Upper lobe of left lung (tissue), 4 donors: Measurements from ENCODE around the gene AP1G1.

Experiments used
- EP300 ChIP-seq, 4 donors: sonication (generic); formaldehyde crosslinking; IDR thresholded peaks; one replicate each; pipeline ENCODE4 v1.5.1; 2017; ENCODE audit warnings: antibody characterized with exemption in 4 of 4, control low read depth in 2 of 4
- POLR2A ChIP-seq, 4 donors: fragments of 450-650 bp; IDR thresholded peaks; one replicate each; pipeline ENCODE4 v1.5.1; 2016 to 2017; ENCODE audit warnings: antibody characterized with exemption in 4 of 4, mild to moderate bottlenecking in 2 of 4
- POLR2AphosphoS5 ChIP-seq, 2 donors: sonication (generic); formaldehyde crosslinking; IDR thresholded peaks; one replicate each; pipeline ENCODE4 v1.5.1; 2017; ENCODE audit warnings: antibody characterized with exemption in 2 of 2
- TF ChIP-seq, protein P1 (sequence below), 6 experiments: fragments of 450-650 bp in 4 of 6; fragments of 200-600 bp in 2 of 6; sonication (generic) in 2 of 6; IDR thresholded peaks; one replicate each; pipeline ENCODE4 v1.5.1; 2016 to 2019; ENCODE audit warnings: antibody characterized with exemption in 6 of 6

DNA sequence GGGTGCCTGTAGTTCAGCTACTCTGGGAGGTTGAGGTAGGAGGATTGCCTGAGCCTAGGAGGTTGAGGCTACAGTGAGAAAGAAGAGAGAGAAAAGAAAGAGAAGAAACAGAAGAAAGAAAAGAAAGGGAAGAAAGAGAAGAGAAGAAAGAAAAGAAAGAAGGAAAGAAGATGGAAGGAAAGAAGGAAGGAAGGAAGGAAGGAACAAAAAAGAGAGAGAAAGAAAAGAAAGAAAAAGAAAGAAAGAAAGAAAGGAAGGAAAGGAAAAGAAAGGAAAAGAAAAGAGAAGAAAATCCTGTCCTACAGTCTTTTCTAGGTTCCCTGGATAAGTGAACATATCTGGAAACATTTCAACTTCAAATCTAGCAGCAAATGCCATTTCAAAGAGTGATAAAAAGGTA is 54.5 kb downstream of the AP1G1 start:
- TF ChIP-seq, protein P1, sequence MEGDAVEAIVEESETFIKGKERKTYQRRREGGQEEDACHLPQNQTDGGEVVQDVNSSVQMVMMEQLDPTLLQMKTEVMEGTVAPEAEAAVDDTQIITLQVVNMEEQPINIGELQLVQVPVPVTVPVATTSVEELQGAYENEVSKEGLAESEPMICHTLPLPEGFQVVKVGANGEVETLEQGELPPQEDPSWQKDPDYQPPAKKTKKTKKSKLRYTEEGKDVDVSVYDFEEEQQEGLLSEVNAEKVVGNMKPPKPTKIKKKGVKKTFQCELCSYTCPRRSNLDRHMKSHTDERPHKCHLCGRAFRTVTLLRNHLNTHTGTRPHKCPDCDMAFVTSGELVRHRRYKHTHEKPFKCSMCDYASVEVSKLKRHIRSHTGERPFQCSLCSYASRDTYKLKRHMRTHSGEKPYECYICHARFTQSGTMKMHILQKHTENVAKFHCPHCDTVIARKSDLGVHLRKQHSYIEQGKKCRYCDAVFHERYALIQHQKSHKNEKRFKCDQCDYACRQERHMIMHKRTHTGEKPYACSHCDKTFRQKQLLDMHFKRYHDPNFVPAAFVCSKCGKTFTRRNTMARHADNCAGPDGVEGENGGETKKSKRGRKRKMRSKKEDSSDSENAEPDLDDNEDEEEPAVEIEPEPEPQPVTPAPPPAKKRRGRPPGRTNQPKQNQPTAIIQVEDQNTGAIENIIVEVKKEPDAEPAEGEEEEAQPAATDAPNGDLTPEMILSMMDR (IDR thresholded peaks at IDR 0.05), result no peak
- TF ChIP-seq POLR2A (IDR thresholded peaks at IDR 0.05) (no peak), POLR2AphosphoS5 (IDR thresholded peaks at IDR 0.05) (no peak), EP300 (IDR thresholded peaks at IDR 0.05) (no peak)
